IPS DF 4.7 (cell line): ENCODE measurements around the gene BOD1L2.

Experiments used
- DNase-seq: peaks from one replicate; pipeline ENCODE4 v3.0.0-alpha.2; 2013; ENCODE audit warnings: low spot score; ENCODE audit errors: extremely low read depth

The BOD1L2 gene

GRCh38 chr18:57146956-57147636, at the start of gene BOD1L2:
Gene BOD1L2 (plus strand): TSS chr18:57147087. CDS start chr18:57147313, 226 bp downstream.
- no peak for DNase-seq

- DNase-seq: no peak
These were observed 39.6 kb upstream of the BOD1L2 start for GRCh38 chr18:57107140-57107832.

- DNase-seq: no peak
These were observed 36.6 kb upstream of the BOD1L2 start for GRCh38 chr18:57110290-57110689.

GRCh38 chr18:57113799-57114420, 33.0 kb upstream of the BOD1L2 start:
- DNase-seq: no peak

GRCh38 chr18:57116598-57117132, 30.2 kb upstream of the BOD1L2 start:
- DNase-seq: no peak

GRCh38 chr18:57121542-57122112, 25.3 kb upstream of the BOD1L2 start:
- DNase-seq: no peak

- DNase-seq: no peak
These were observed 23.9 kb upstream of the BOD1L2 start for GRCh38 chr18:57122936-57123510.

- DNase-seq: no peak
These were observed 21.3 kb upstream of the BOD1L2 start for GRCh38 chr18:57125627-57126026.

GRCh38 chr18:57128220-57128932, 18.5 kb upstream of the BOD1L2 start:
- no peak for DNase-seq

- no peak for DNase-seq
These were observed 15.8 kb upstream of the BOD1L2 start for GRCh38 chr18:57131101-57131500.

- no peak for DNase-seq
These were observed 15.1 kb upstream of the BOD1L2 start for GRCh38 chr18:57131782-57132181.

GRCh38 chr18:57134618-57135135, 12.2 kb upstream of the BOD1L2 start:
- no peak for DNase-seq

GRCh38 chr18:57135699-57136098, 11.2 kb upstream of the BOD1L2 start:
- DNase-seq: no peak

GRCh38 chr18:57137847-57138246, 9.0 kb upstream of the BOD1L2 start:
- no peak for DNase-seq

GRCh38 chr18:57141208-57142129, 5.4 kb upstream of the BOD1L2 start:
- no peak for DNase-seq

GRCh38 chr18:57142324-57142723, 4.6 kb upstream of the BOD1L2 start:
- DNase-seq: no peak

GRCh38 chr18:57143265-57143664, 3.6 kb upstream of the BOD1L2 start:
- no peak for DNase-seq

GRCh38 chr18:57148263-57148662, 1.4 kb downstream of the BOD1L2 start:
- DNase-seq: no peak

GRCh38 chr18:57149051-57149450, 2.2 kb downstream of the BOD1L2 start:
- DNase-seq: no peak

GRCh38 chr18:57149531-57149930, 2.6 kb downstream of the BOD1L2 start:
- no peak for DNase-seq
